ENCODE measurements around the gene NUP214.

The NUP214 gene

GRCh38 chr9:131081868-131082267, 43.5 kb upstream of the NUP214 start:
- Histone ChIP-seq H3K27me3 (ENCODE audit: control insufficient read depth, insufficient read depth, low read length) (no peaks in the 10 kb centered on the region), H3K9ac (no peak overlapping the region), H3K4me2 (ENCODE audit: low read length) (no peak overlapping the region), H3K9me3 (ENCODE audit: control insufficient read depth, low read length) (no peaks in the 10 kb centered on the region), H3K79me2 (no peaks in the 10 kb centered on the region), H3K36me3 (ENCODE audit: control insufficient read depth, insufficient read depth, low read length) (no peaks in the 10 kb centered on the region), H3K27ac (no peak overlapping the region), H3K4me1 (no peaks in the 10 kb centered on the region), H3K4me3 (ENCODE audit: low read depth, low read length) (no peak overlapping the region), H2AFZ (no peak overlapping the region)
- no peak for TF ChIP-seq CTCF (IDR thresholded peaks at IDR 0.05)

DNA sequence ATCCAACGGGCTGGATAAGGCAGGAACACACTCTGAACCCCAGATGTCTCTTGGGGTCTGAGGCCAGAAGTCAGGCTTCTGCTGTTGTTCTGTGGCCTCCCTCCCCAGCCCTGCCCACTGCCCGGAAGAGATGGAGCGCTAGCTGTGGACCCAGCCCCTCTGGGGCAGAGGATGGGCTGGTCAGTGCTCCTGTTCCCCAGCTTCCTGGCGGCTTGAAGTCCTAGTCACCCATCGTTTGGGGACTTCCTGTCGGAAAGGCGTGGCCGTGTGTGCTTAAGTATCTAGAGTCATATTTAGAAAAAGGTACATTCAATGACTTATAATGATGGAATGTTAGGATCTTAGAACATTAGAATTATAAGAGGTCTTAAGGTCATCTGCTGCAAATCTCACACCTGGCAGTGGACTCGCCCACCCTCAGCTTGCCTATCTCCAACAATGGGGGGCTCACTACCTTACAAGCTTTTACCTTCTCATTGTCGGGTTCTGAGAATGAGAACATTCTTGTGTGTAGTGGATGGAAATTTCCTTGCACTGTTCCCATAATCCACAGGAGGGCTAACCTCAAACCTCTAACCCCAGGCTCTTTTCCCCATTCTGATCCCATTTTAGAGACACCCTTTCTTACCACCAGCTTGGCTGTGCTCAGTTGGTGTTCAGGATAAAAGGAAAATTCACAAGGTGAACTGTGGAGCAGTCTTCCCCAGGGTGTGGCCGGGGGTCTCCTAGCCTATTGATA, 42.4 kb upstream of the NUP214 start:
- no peak overlapping the region for H3K27ac ChIP-seq
- H3K4me2 ChIP-seq (ENCODE audit: low read length): no peak overlapping the region
- H3K27me3 ChIP-seq (ENCODE audit: control insufficient read depth, insufficient read depth, low read length): no peaks in the 10 kb centered on the region
- H3K4me1 ChIP-seq: no peaks in the 10 kb centered on the region
- no peaks in the 10 kb centered on the region for H3K79me2 ChIP-seq
- H3K36me3 ChIP-seq (ENCODE audit: control insufficient read depth, insufficient read depth, low read length): no peaks in the 10 kb centered on the region
- H3K4me3 ChIP-seq (ENCODE audit: low read depth, low read length): no peak overlapping the region
- no peak for TF ChIP-seq CTCF (IDR thresholded peaks at IDR 0.05)
- no peak overlapping the region for H2AFZ ChIP-seq
- H3K9ac ChIP-seq: no peak overlapping the region
- H3K9me3 ChIP-seq (ENCODE audit: control insufficient read depth, low read length): no peaks in the 10 kb centered on the region

DNA sequence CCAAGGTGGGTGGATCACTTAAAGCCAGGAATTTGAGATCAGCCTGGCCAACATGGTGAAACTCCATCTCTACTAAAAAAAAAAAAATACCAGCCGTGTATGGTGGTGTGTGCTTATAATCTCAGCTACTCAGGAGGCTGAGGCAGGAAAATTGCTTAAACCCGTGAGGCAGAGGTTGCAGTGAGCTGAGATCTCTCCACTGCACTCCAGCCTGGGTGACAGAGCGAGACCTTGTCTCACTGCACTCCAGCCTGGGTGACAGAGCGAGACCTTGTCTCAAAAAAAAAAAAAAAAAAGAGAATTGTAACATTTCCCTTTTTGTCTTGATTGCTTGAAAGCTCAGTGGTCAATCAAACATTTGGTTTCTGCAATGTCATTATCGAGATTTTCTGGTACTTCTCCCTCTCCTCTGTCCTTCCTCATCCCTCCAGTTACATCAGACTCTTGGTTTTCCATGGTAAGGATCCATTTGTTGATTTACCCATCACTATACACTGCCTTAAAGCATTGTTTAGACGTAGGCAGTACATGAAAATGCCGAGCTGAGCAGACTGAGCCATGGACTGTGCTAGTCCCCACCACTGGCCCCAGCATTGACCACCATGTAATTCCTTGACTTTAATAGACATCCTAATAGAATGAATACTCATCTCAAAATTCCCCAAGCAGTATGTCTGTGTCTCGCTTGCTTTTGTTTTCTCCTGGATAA, 40.6 kb upstream of the NUP214 start:
- Histone ChIP-seq H3K4me3 (ENCODE audit: low read depth, low read length) (no peak overlapping the region), H3K9ac (no peak overlapping the region), H2AFZ (no peak overlapping the region), H3K4me2 (ENCODE audit: low read length) (no peak overlapping the region), H3K27ac (no peak overlapping the region), H3K27me3 (ENCODE audit: control insufficient read depth, insufficient read depth, low read length) (no peaks in the 10 kb centered on the region), H3K9me3 (ENCODE audit: control insufficient read depth, low read length) (no peaks in the 10 kb centered on the region), H3K79me2 (no peaks in the 10 kb centered on the region), H3K36me3 (ENCODE audit: control insufficient read depth, insufficient read depth, low read length) (no peaks in the 10 kb centered on the region), H3K4me1 (no peaks in the 10 kb centered on the region)
- no peak for TF ChIP-seq CTCF (IDR thresholded peaks at IDR 0.05)

- no peak overlapping the region for H3K4me2 ChIP-seq (ENCODE audit: low read length)
- no peaks in the 10 kb centered on the region for H3K27me3 ChIP-seq (ENCODE audit: control insufficient read depth, insufficient read depth, low read length)
- no peak overlapping the region for H2AFZ ChIP-seq
- H3K36me3 ChIP-seq (ENCODE audit: control insufficient read depth, insufficient read depth, low read length): no peaks in the 10 kb centered on the region
- H3K4me1 ChIP-seq: no peaks in the 10 kb centered on the region
- no peaks in the 10 kb centered on the region for H3K9me3 ChIP-seq (ENCODE audit: control insufficient read depth, low read length)
- H3K27ac ChIP-seq: no peak overlapping the region
- no peak for TF ChIP-seq CTCF (IDR thresholded peaks at IDR 0.05)
- no peak overlapping the region for H3K4me3 ChIP-seq (ENCODE audit: low read depth, low read length)
- no peak overlapping the region for H3K9ac ChIP-seq
- H3K79me2 ChIP-seq: no peaks in the 10 kb centered on the region
Observed at GRCh38 chr9:131085370-131086122, 39.8 kb upstream of the NUP214 start.

Data from parathyroid adenoma (tissue), 2 donors.